D721Med (cell line): ENCODE data around the gene SLC9A9.

Experiments used
- DNase-seq: peaks from one replicate; pipeline ENCODE4 v3.0.0; 2011; ENCODE audit warnings: low spot score; ENCODE audit not compliant: insufficient read length
- FAIRE-seq: peaks from 2 replicates; lab custom pipeline; 2011; peaks lifted over from hg19 to GRCh38; lab: Jason Lieb, UNC
- TF ChIP-seq, protein P1 (sequence below): IDR thresholded peaks from 2 replicates; pipeline ENCODE4 v1.5.1; 2012; ENCODE audit warnings: mild to moderate bottlenecking, control low read depth; ENCODE audit not compliant: insufficient read depth; ENCODE audit errors: missing control alignments

Gene SLC9A9

GRCh38 chr3:143856252-143856970, 8.1 kb upstream of the SLC9A9 start:
- TF ChIP-seq, protein P1, sequence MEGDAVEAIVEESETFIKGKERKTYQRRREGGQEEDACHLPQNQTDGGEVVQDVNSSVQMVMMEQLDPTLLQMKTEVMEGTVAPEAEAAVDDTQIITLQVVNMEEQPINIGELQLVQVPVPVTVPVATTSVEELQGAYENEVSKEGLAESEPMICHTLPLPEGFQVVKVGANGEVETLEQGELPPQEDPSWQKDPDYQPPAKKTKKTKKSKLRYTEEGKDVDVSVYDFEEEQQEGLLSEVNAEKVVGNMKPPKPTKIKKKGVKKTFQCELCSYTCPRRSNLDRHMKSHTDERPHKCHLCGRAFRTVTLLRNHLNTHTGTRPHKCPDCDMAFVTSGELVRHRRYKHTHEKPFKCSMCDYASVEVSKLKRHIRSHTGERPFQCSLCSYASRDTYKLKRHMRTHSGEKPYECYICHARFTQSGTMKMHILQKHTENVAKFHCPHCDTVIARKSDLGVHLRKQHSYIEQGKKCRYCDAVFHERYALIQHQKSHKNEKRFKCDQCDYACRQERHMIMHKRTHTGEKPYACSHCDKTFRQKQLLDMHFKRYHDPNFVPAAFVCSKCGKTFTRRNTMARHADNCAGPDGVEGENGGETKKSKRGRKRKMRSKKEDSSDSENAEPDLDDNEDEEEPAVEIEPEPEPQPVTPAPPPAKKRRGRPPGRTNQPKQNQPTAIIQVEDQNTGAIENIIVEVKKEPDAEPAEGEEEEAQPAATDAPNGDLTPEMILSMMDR = no peak

GRCh38 chr3:143855183-143855582, 6.9 kb upstream of the SLC9A9 start:
- no peak for FAIRE-seq
- DNase-seq = no peak
- TF ChIP-seq, protein P1 = no peak

More at GRCh38 chr3:143856252-143856970, 8.1 kb upstream of the SLC9A9 start:
- no peak for DNase-seq
- FAIRE-seq = no peak

GRCh38 chr3:143851331-143852017, 3.2 kb upstream of the SLC9A9 start:
- DNase-seq (no peak), FAIRE-seq (no peak)
- TF ChIP-seq, protein P1 = no peak

- DNase-seq (no peak), FAIRE-seq (no peak)
- TF ChIP-seq, protein P1 = no peak
Measured at GRCh38 chr3:143850877-143851276, 2.6 kb upstream of the SLC9A9 start.

GRCh38 chr3:143849854-143850549, 1.7 kb upstream of the SLC9A9 start:
- no peak for DNase-seq
- TF ChIP-seq, protein P1 = no peak

GRCh38 chr3:143848704-143849103, 436 bp upstream of the SLC9A9 start:
- FAIRE-seq = no peak
- DNase-seq = no peak

More at GRCh38 chr3:143849854-143850549, 1.7 kb upstream of the SLC9A9 start:
- FAIRE-seq = no peak

More at GRCh38 chr3:143848704-143849103, 436 bp upstream of the SLC9A9 start:
- TF ChIP-seq, protein P1 = no peak
